Measurements from ENCODE around the gene RABGAP1L.
A peak's percentile ranks its signal among the peaks of the same experiment; 100 is the strongest.
"Not testable (repeated sequence)": the region's sequence is repeated elsewhere in the genome, so short reads cannot be mapped to it uniquely, and the experiment has no call there.

RABGAP1L gene

GRCh38 chr1:174519844-174520243, 360.5 kb downstream of the RABGAP1L start:
- no peak for DNase-seq (ENCODE audit: low read depth in 1 of 2, low spot score in 1 of 2)
- no peak for TF ChIP-seq JUND (IDR thresholded peaks at IDR 0.05; ENCODE audit: low read depth)
- in situ Hi-C loops (cut with HindIII; ENCODE audit: low pct_unique_long_range_greater_than_20kb, low sequenced_read_pairs), result no loop called here

GRCh38 chr1:174531751-174532150, 372.4 kb downstream of the RABGAP1L start:
- in situ Hi-C loops (cut with HindIII; ENCODE audit: low pct_unique_long_range_greater_than_20kb, low sequenced_read_pairs), result no loop called here
- DNase-seq (ENCODE audit: low read depth in 1 of 2, low spot score in 1 of 2), result no peak
- no peak for TF ChIP-seq JUND (IDR thresholded peaks at IDR 0.05; ENCODE audit: low read depth)

GRCh38 chr1:174534789-174535188, 375.5 kb downstream of the RABGAP1L start:
- TF ChIP-seq JUND (IDR thresholded peaks at IDR 0.05; ENCODE audit: low read depth), result no peak
- in situ Hi-C loops (cut with HindIII; ENCODE audit: low pct_unique_long_range_greater_than_20kb, low sequenced_read_pairs), result no loop called here
- no peak for DNase-seq (ENCODE audit: low read depth in 1 of 2, low spot score in 1 of 2)

- in situ Hi-C loops (cut with HindIII; ENCODE audit: low pct_unique_long_range_greater_than_20kb, low sequenced_read_pairs), result no loop called here
- no peak for DNase-seq (ENCODE audit: low read depth in 1 of 2, low spot score in 1 of 2)
- no peak for TF ChIP-seq JUND (IDR thresholded peaks at IDR 0.05; ENCODE audit: low read depth)
Measured at GRCh38 chr1:174535207-174535606, 375.9 kb downstream of the RABGAP1L start.

- in situ Hi-C loops (cut with HindIII; ENCODE audit: low pct_unique_long_range_greater_than_20kb, low sequenced_read_pairs); DNase-seq (ENCODE audit: low read depth in 1 of 2, low spot score in 1 of 2): not testable (repeated sequence)
Measured at GRCh38 chr1:174543421-174543820, 384.1 kb downstream of the RABGAP1L start.

- no peak for TF ChIP-seq JUND (IDR thresholded peaks at IDR 0.05; ENCODE audit: low read depth)
- in situ Hi-C loops (cut with HindIII; ENCODE audit: low pct_unique_long_range_greater_than_20kb, low sequenced_read_pairs), result no loop called here
- DNase-seq (ENCODE audit: low read depth in 1 of 2, low spot score in 1 of 2), result no peak
Measured at GRCh38 chr1:174550296-174550695, 391.0 kb downstream of the RABGAP1L start.

- in situ Hi-C loops (cut with HindIII; ENCODE audit: low pct_unique_long_range_greater_than_20kb, low sequenced_read_pairs), result no loop called here
- no peak for TF ChIP-seq JUND (IDR thresholded peaks at IDR 0.05; ENCODE audit: low read depth)
- no peak for DNase-seq (ENCODE audit: low read depth in 1 of 2, low spot score in 1 of 2)
Measured at GRCh38 chr1:174556392-174556791, 397.1 kb downstream of the RABGAP1L start.

GRCh38 chr1:174568551-174568950, 409.2 kb downstream of the RABGAP1L start:
- in situ Hi-C loops (cut with HindIII; ENCODE audit: low pct_unique_long_range_greater_than_20kb, low sequenced_read_pairs), result no loop called here
- DNase-seq (ENCODE audit: low read depth in 1 of 2, low spot score in 1 of 2), result no peak
- no peak for TF ChIP-seq JUND (IDR thresholded peaks at IDR 0.05; ENCODE audit: low read depth)

GRCh38 chr1:174569240-174569639, 409.9 kb downstream of the RABGAP1L start:
- TF ChIP-seq JUND (IDR thresholded peaks at IDR 0.05; ENCODE audit: low read depth), result no peak
- DNase-seq (ENCODE audit: low read depth in 1 of 2, low spot score in 1 of 2), result no peak
- in situ Hi-C loops (cut with HindIII; ENCODE audit: low pct_unique_long_range_greater_than_20kb, low sequenced_read_pairs), result no loop called here

- no peak for DNase-seq (ENCODE audit: low read depth in 1 of 2, low spot score in 1 of 2)
- TF ChIP-seq JUND (IDR thresholded peaks at IDR 0.05; ENCODE audit: low read depth), result no peak
- in situ Hi-C loops (cut with HindIII; ENCODE audit: low pct_unique_long_range_greater_than_20kb, low sequenced_read_pairs), result no loop called here
Measured at GRCh38 chr1:174572771-174573170, 413.5 kb downstream of the RABGAP1L start.

- DNase-seq (ENCODE audit: low read depth in 1 of 2, low spot score in 1 of 2), result peak in 1 of 2 experiments; percentile 70
- in situ Hi-C loops (cut with HindIII; ENCODE audit: low pct_unique_long_range_greater_than_20kb, low sequenced_read_pairs), result not testable (repeated sequence)
Measured at GRCh38 chr1:174576120-174576519, 416.8 kb downstream of the RABGAP1L start.

- DNase-seq (ENCODE audit: low read depth in 1 of 2, low spot score in 1 of 2), result no peak
- in situ Hi-C loops (cut with HindIII; ENCODE audit: low pct_unique_long_range_greater_than_20kb, low sequenced_read_pairs), result no loop called here
- TF ChIP-seq JUND (IDR thresholded peaks at IDR 0.05; ENCODE audit: low read depth), result no peak
Measured at GRCh38 chr1:174577681-174578080, 418.4 kb downstream of the RABGAP1L start.

- no peak for DNase-seq (ENCODE audit: low read depth in 1 of 2, low spot score in 1 of 2)
- TF ChIP-seq JUND (IDR thresholded peaks at IDR 0.05; ENCODE audit: low read depth), result no peak
- in situ Hi-C loops (cut with HindIII; ENCODE audit: low pct_unique_long_range_greater_than_20kb, low sequenced_read_pairs), result no loop called here
Measured at GRCh38 chr1:174580801-174581200, 421.5 kb downstream of the RABGAP1L start.

GRCh38 chr1:174583316-174583715, 424.0 kb downstream of the RABGAP1L start:
- in situ Hi-C loops (cut with HindIII; ENCODE audit: low pct_unique_long_range_greater_than_20kb, low sequenced_read_pairs), result no loop called here
- TF ChIP-seq JUND (IDR thresholded peaks at IDR 0.05; ENCODE audit: low read depth), result no peak
- DNase-seq (ENCODE audit: low read depth in 1 of 2, low spot score in 1 of 2), result no peak
